Testis (tissue), 2 donors: Measurements from ENCODE around the gene GNAS-AS1.
A peak's percentile ranks its signal among the peaks of the same experiment; 100 is the strongest.

Experiments
- CTCF ChIP-seq, 3 experiments: fragments of 450-650 bp in 2 of 3; fragments of 200-600 bp in 1 of 3; sonication (generic) in 1 of 3; IDR thresholded peaks; one replicate each; pipeline ENCODE4 v1.5.1; 2016 to 2019; ENCODE audit warnings: antibody characterized with exemption in 3 of 3, mild to moderate bottlenecking in 2 of 3, moderate library complexity in 1 of 3
- POLR2A ChIP-seq: fragments of 450-650 bp; IDR thresholded peaks from one replicate; pipeline ENCODE4 v1.6.1; 2017; ENCODE audit warnings: antibody characterized with exemption, mild to moderate bottlenecking, moderate library complexity

DNA sequence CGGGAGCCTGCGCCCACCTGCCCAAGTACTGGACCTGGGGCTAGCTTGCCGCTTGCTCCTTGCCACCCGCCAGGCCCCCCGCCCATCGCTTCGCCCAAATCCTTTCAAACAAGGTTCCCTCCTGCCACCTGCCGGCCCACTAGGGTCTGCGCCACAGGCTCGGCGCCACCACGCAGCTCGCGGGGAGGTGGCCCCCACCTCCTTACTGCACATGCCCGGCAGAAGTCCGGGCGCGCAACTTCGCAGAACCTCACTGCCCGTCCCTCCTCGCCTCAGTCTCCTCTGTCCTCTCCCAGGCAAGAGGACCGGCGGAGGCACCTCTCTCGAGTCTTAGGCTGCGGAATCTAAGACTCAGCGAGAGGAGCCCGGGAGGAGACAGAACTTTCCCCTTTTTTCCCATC, 11.2 kb downstream of the GNAS-AS1 start:
- peak; percentile 10 to 38 (median 20) for TF ChIP-seq CTCF (IDR thresholded peaks at IDR 0.05)
- TF ChIP-seq POLR2A, result no peak
